ENCODE measurements around the gene SLC25A38.

- TF ChIP-seq, protein P1, sequence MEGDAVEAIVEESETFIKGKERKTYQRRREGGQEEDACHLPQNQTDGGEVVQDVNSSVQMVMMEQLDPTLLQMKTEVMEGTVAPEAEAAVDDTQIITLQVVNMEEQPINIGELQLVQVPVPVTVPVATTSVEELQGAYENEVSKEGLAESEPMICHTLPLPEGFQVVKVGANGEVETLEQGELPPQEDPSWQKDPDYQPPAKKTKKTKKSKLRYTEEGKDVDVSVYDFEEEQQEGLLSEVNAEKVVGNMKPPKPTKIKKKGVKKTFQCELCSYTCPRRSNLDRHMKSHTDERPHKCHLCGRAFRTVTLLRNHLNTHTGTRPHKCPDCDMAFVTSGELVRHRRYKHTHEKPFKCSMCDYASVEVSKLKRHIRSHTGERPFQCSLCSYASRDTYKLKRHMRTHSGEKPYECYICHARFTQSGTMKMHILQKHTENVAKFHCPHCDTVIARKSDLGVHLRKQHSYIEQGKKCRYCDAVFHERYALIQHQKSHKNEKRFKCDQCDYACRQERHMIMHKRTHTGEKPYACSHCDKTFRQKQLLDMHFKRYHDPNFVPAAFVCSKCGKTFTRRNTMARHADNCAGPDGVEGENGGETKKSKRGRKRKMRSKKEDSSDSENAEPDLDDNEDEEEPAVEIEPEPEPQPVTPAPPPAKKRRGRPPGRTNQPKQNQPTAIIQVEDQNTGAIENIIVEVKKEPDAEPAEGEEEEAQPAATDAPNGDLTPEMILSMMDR (IDR thresholded peaks at IDR 0.05; ENCODE audit: low read depth, low read length, poor library complexity, severe bottlenecking), result no peak
- TF ChIP-seq EZH2phosphoT487 (IDR thresholded peaks at IDR 0.05; ENCODE audit: borderline replicate concordance, low read length), result no peak
Measured at GRCh38 chr3:39390181-39390580, 7.0 kb downstream of the SLC25A38 start.
